ENCODE measurements around the gene CXCL8. TPM values are rescaled to one million over a fixed set of nuclear protein-coding genes. Genes with fewer than 3 reads are reported as not detected.
A peak's percentile ranks its signal among the peaks of the same experiment; 100 is the strongest.

CXCL8 gene
- total and polyA plus RNA-seq, 2 experiments from 2014 or later, result 15.5 to 20.0 TPM

DNA sequence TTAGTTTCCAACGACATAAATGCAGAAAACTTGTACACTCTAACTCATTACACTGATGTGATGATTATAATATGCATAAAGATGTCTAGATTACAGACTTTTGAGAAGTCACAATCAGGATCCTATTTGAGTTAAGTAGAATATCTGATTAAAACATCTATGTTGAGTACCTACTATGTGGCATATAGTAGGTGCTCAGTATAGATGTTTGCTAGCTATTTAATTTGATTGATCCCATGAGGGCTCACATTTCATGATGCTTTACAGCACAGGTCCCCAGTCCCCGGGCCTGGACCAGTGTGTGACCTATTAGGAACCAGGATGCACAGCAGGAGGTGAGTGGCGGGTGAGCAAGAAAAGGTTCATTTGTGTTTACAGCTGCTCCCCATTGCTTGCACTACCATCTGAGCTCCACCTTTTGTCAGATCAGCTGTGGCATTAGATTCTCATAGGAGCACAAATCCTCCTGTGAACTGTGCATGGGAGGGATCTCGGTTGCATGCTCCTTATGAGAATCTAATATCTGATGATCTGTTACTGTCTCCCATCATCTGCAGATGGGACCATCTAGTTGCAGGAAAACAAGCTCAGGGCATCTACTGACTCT lies 33.0 kb upstream of the CXCL8 start:
- Histone ChIP-seq H3K9ac (no peak overlapping the region), H2AFZ (no peak overlapping the region), H3K27me3 (replicated peaks; ENCODE audit: insufficient read depth) (no peaks in the 10 kb centered on the region), H3K4me3 (no peak overlapping the region), H3K9me2 (ENCODE audit: insufficient read depth) (no peaks in the 10 kb centered on the region), H3K36me3 (ENCODE audit: low read depth) (no peaks in the 10 kb centered on the region), H3F3A (ENCODE audit: insufficient read depth) (peaks cover 55% of the 10 kb centered on the region), H3K79me2 (ENCODE audit: insufficient read depth) (no peaks in the 10 kb centered on the region), H3K9me3 (ENCODE audit: low read depth) (no peaks in the 10 kb centered on the region), H3K4me1 (ENCODE audit: insufficient read depth) (peaks cover 59% of the 10 kb centered on the region), H4K20me1 (ENCODE audit: insufficient read depth) (no peaks in the 10 kb centered on the region), H3K4me2 (ENCODE audit: unreplicated experiment) (peak overlapping the region; percentile 61), H3K27ac (peak overlapping the region; percentile 59)
- TF ChIP-seq EZH2phosphoT487 (IDR thresholded peaks at IDR 0.05; ENCODE audit: insufficient read depth, low read depth), result no peak
- TF ChIP-seq EZH2 (IDR thresholded peaks at IDR 0.05; ENCODE audit: insufficient read depth, poor library complexity, severe bottlenecking), result no peak
- in situ Hi-C loops (cut with MboI), result no loop called here
- DNase-seq, result no peak
- 71% methylated on average over 4 of the region's 4 CpGs for WGBS, 2 experiments (ENCODE audit: low coverage in 1 of 2, low lambda C conversion rate in 2 of 2, missing lambda C conversion rate in 2 of 2)

DNA sequence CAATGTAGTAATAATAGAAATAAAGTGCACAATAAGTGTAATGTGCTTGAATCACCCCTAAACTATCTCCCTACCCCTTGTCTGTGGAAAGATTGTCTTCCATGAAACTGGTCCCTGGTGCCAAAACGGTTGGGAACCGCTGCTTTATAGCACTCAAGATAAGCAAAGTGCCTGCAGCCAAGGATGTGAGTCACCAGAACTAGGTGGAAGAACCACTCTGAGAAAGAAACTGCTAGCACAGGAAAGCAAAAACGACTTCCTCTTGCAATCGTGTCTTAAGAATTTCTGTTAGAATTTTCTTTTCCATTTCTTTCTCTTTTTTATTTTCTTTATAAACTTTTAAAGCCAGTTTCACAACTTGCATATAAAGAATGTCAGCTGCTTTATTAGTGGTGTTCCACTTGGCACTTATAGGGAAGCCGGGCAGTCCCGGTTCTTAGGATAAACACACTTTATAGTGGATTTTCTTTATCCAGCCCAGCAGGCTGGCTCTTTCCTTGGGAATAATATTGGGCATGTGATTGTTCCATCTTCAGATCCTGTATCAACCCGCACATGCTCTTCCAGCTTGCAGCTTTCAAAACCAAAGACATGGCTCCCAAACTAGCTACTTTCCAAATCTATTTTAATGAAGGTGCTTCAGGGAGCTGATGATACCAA lies 32.3 kb upstream of the CXCL8 start:
- no peaks in the 10 kb centered on the region for H3K27me3 ChIP-seq (replicated peaks; ENCODE audit: insufficient read depth)
- TF ChIP-seq EZH2 (IDR thresholded peaks at IDR 0.05; ENCODE audit: insufficient read depth, poor library complexity, severe bottlenecking) (no peak), EZH2phosphoT487 (IDR thresholded peaks at IDR 0.05; ENCODE audit: insufficient read depth, low read depth) (no peak)
- H3K4me3 ChIP-seq, result no peak overlapping the region; the same call in 1 of the 2 replicates
- in situ Hi-C loops (cut with MboI), result no loop called here
- H3K9me2 ChIP-seq (ENCODE audit: insufficient read depth), result no peaks in the 10 kb centered on the region
- H3F3A ChIP-seq (ENCODE audit: insufficient read depth), result peaks cover 48% of the 10 kb centered on the region
- no peaks in the 10 kb centered on the region for H3K79me2 ChIP-seq (ENCODE audit: insufficient read depth)
- no peaks in the 10 kb centered on the region for H4K20me1 ChIP-seq (ENCODE audit: insufficient read depth)
- H3K9me3 ChIP-seq (ENCODE audit: low read depth), result no peaks in the 10 kb centered on the region
- H3K4me1 ChIP-seq (ENCODE audit: insufficient read depth), result peaks cover 53% of the 10 kb centered on the region
- peak overlapping the region; percentile 61 for H3K4me2 ChIP-seq (ENCODE audit: unreplicated experiment)
- H2AFZ ChIP-seq, result peak overlapping the region; percentile 25; the same call in 1 of the 2 replicates
- peak overlapping the region; percentile 59 for H3K27ac ChIP-seq
- peak overlapping the region; percentile 25; the same call in 1 of the 2 replicates for H3K9ac ChIP-seq
- no peaks in the 10 kb centered on the region for H3K36me3 ChIP-seq (ENCODE audit: low read depth)
- WGBS, 2 experiments (ENCODE audit: low coverage in 1 of 2, low lambda C conversion rate in 2 of 2, missing lambda C conversion rate in 2 of 2), result 33 to 39% methylated on average over 7 of the region's 7 CpGs
- DNase-seq, result peak; percentile 93

DNA sequence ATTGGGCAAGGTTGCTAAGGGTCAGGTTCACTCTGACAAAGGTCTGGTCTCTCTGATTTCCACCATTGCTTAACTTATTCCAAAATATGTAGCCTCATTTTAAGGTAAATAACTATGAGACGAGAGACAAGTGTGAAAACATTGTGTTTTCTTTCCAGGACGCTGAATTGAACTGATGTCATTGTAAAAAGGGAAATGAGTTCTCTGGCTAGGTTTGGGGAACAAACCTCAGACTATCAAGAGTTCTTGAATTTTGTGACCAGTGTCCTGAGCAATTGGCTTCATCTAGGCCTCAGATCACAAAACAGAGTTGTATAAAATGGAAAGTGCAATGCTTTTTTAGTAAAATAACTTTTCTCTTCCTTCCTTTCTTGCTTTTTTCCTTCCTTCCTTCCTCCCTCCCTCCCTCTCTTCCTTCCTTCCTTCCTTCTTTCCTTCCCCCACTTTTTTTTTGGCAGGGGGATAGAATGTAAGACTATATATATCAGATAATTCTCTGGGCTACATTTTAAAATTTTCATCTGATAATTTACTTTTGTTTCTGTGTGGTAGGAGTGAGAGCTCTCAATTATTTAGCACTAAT lies 30.8 kb upstream of the CXCL8 start:
- H3K9me2 ChIP-seq (ENCODE audit: insufficient read depth), result no peaks in the 10 kb centered on the region
- H3K27ac ChIP-seq, result no peak overlapping the region
- H3K4me2 ChIP-seq (ENCODE audit: unreplicated experiment), result no peak overlapping the region
- no peak overlapping the region for H2AFZ ChIP-seq
- H3K4me3 ChIP-seq, result no peak overlapping the region
- H3K27me3 ChIP-seq (replicated peaks; ENCODE audit: insufficient read depth), result no peaks in the 10 kb centered on the region
- no peaks in the 10 kb centered on the region for H3K36me3 ChIP-seq (ENCODE audit: low read depth)
- no peak for DNase-seq
- H3K79me2 ChIP-seq (ENCODE audit: insufficient read depth), result no peaks in the 10 kb centered on the region
- H3K9ac ChIP-seq, result no peak overlapping the region
- peaks cover 40% of the 10 kb centered on the region for H3K4me1 ChIP-seq (ENCODE audit: insufficient read depth)
- 93 to 98% methylated on average over 2 of the region's 2 CpGs for WGBS, 2 experiments (ENCODE audit: low coverage in 1 of 2, low lambda C conversion rate in 2 of 2, missing lambda C conversion rate in 2 of 2)
- peaks cover 34% of the 10 kb centered on the region for H3F3A ChIP-seq (ENCODE audit: insufficient read depth)
- in situ Hi-C loops (cut with MboI), result no loop called here
- TF ChIP-seq EZH2 (IDR thresholded peaks at IDR 0.05; ENCODE audit: insufficient read depth, poor library complexity, severe bottlenecking) (no peak), EZH2phosphoT487 (IDR thresholded peaks at IDR 0.05; ENCODE audit: insufficient read depth, low read depth) (no peak)
- H3K9me3 ChIP-seq (ENCODE audit: low read depth), result no peaks in the 10 kb centered on the region
- H4K20me1 ChIP-seq (ENCODE audit: insufficient read depth), result no peaks in the 10 kb centered on the region

DNA sequence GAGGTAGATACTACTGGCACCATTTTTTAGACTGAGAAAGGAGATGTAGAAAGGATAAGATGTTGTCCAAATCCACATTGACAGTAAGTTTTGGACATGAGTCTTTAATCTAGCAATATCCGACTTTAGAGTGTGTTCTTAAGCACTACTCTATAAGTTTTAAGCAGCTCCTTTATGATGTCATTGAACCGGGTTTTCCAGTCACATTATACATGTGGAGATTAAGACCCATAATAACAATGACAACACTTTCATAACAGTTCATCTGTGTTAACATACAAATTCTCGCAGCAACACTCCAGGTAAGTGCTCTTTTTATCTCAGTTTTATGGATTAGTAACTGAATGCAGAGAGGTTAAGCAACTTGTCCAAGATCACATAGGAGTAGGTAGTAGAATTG lies 30.3 kb upstream of the CXCL8 start:
- Histone ChIP-seq H3K9ac (no peak overlapping the region), H3K4me1 (ENCODE audit: insufficient read depth) (peaks cover 35% of the 10 kb centered on the region), H3K27ac (no peak overlapping the region), H4K20me1 (ENCODE audit: insufficient read depth) (no peaks in the 10 kb centered on the region), H3K9me2 (ENCODE audit: insufficient read depth) (no peaks in the 10 kb centered on the region), H3K36me3 (ENCODE audit: low read depth) (no peaks in the 10 kb centered on the region), H3K9me3 (ENCODE audit: low read depth) (no peaks in the 10 kb centered on the region), H3K4me3 (no peak overlapping the region), H3F3A (ENCODE audit: insufficient read depth) (peaks cover 30% of the 10 kb centered on the region), H2AFZ (no peak overlapping the region), H3K4me2 (ENCODE audit: unreplicated experiment) (no peak overlapping the region), H3K27me3 (replicated peaks; ENCODE audit: insufficient read depth) (no peaks in the 10 kb centered on the region), H3K79me2 (ENCODE audit: insufficient read depth) (no peaks in the 10 kb centered on the region)
- in situ Hi-C loops (cut with MboI), result no loop called here
- TF ChIP-seq EZH2phosphoT487 (IDR thresholded peaks at IDR 0.05; ENCODE audit: insufficient read depth, low read depth) (no peak), EZH2 (IDR thresholded peaks at IDR 0.05; ENCODE audit: insufficient read depth, poor library complexity, severe bottlenecking) (no peak)
- WGBS, 2 experiments (ENCODE audit: low coverage in 1 of 2, low lambda C conversion rate in 2 of 2, missing lambda C conversion rate in 2 of 2), result 97 to 100% methylated on average over 3 of the region's 3 CpGs
- no peak for DNase-seq

Data from GM23248 (cell line).